H1 (cell line): ENCODE results near the gene KIF1C. TPM values are rescaled to one million over a fixed set of nuclear protein-coding genes. Genes with fewer than 3 reads are reported as not detected.
A peak's percentile ranks its signal among the peaks of the same experiment; 100 is the strongest.

Source experiments
- CTCF ChIA-PET: fragments of 300-600 bp; sonication (Branson Sonifier 250); formaldehyde crosslinking; loops from one replicate; lab custom pipeline; 2021; ENCODE audit not compliant: partially characterized antibody; lab: Charles Lee
- POLR2A ChIA-PET: fragments of 300-600 bp; sonication (Branson Sonifier 250); formaldehyde crosslinking; loops from one replicate; lab custom pipeline; 2021; ENCODE audit warnings: inconsistent platforms; ENCODE audit not compliant: partially characterized antibody; lab: Charles Lee
- DNase-seq, 2 experiments: peaks; one replicate each; pipeline versions ENCODE4 v3.0.0 to v3.0.0-alpha.2; 2010 to 2022; ENCODE audit warnings: low spot score in 2 of 2, low read depth in 1 of 2, mixed read lengths in 1 of 2
- FAIRE-seq: peaks from 2 replicates; lab custom pipeline; 2011; peaks lifted over from hg19 to GRCh38; lab: Jason Lieb, UNC
- H2AFZ ChIP-seq: 2 replicates; pipeline ENCODE4 v1.8.1; 2012; ENCODE audit warnings: low read length, inconsistent platforms
- H2AK5ac ChIP-seq: 2 replicates; pipeline ENCODE4 v1.6.1; 2013; ENCODE audit warnings: low read depth, low read length
- H2BK120ac ChIP-seq: replicated peaks from 2 replicates; pipeline ENCODE3; 2013; ENCODE audit warnings: low read depth, low read length, inconsistent platforms
- H2BK12ac ChIP-seq: 2 replicates; pipeline ENCODE4 v1.6.1; 2013; ENCODE audit warnings: low read depth, low read length
- H2BK15ac ChIP-seq: 2 replicates; pipeline ENCODE4 v1.6.1; 2013; ENCODE audit warnings: low read length
- H2BK20ac ChIP-seq: 2 replicates; pipeline ENCODE4 v1.6.1; 2013; ENCODE audit warnings: low read length
- H2BK5ac ChIP-seq: 2 replicates; pipeline ENCODE4 v1.6.1; 2013; ENCODE audit warnings: low read depth, low read length
- H3K14ac ChIP-seq: 2 replicates; pipeline ENCODE4 v1.6.1; 2013; ENCODE audit warnings: inconsistent platforms; ENCODE audit not compliant: insufficient read length
- H3K18ac ChIP-seq: 2 replicates; pipeline ENCODE4 v1.6.1; 2013; ENCODE audit warnings: low read length; ENCODE audit errors: extremely low read depth
- H3K23ac ChIP-seq: 2 replicates; pipeline ENCODE4 v1.6.1; 2013; ENCODE audit warnings: inconsistent platforms; ENCODE audit not compliant: insufficient read length
- H3K23me2 ChIP-seq: 2 replicates; pipeline ENCODE4 v1.6.1; 2013; ENCODE audit warnings: low read depth, low read length
- H3K27ac ChIP-seq: 2 replicates; pipeline ENCODE4 v1.6.1; 2011; ENCODE audit warnings: low read depth, low read length, inconsistent platforms
- H3K27me3 ChIP-seq, 4 experiments: replicated peaks in 1 of 4; 1 replicate in 1 of 4; 2 replicates in 3 of 4; pipeline versions ENCODE4 v1.6.1 to v1.8.1; 2011 to 2013; ENCODE audit warnings: low read length in 3 of 4, mild to moderate bottlenecking in 3 of 4, inconsistent platforms in 2 of 4, mixed read lengths in 2 of 4, moderate library complexity in 1 of 4; ENCODE audit not compliant: control insufficient read depth in 3 of 4, insufficient read depth in 3 of 4; ENCODE audit errors: extremely low read depth in 1 of 4
- H3K36me3 ChIP-seq, 4 experiments: 2 replicates each; pipeline versions ENCODE4 v1.6.1 to v1.8.1; 2011 to 2013; ENCODE audit warnings: mild to moderate bottlenecking in 4 of 4, low read length in 3 of 4, moderate library complexity in 2 of 4, control low read depth in 1 of 4, inconsistent platforms in 1 of 4; ENCODE audit not compliant: insufficient read depth in 4 of 4, control insufficient read depth in 2 of 4
- H3K4ac ChIP-seq: replicated peaks from 2 replicates; pipeline ENCODE3; 2013; ENCODE audit warnings: low read length, low read depth, mixed read lengths, inconsistent platforms; ENCODE audit not compliant: insufficient read length
- H3K4me1 ChIP-seq, 4 experiments: replicated peaks in 1 of 4; 1 replicate in 1 of 4; 2 replicates in 3 of 4; pipeline versions ENCODE4 v1.6.1 to v1.8.1; 2011 to 2013; ENCODE audit warnings: low read length in 3 of 4, inconsistent platforms in 2 of 4, mixed read lengths in 1 of 4; ENCODE audit not compliant: insufficient read depth in 4 of 4, control insufficient read depth in 3 of 4
- H3K4me2 ChIP-seq, 2 experiments: 2 replicates each; pipeline versions ENCODE4 v1.6.1 to v1.8.1; 2011 to 2013; ENCODE audit warnings: low read depth in 2 of 2, low read length in 2 of 2, control low read depth in 1 of 2, inconsistent platforms in 1 of 2, mild to moderate bottlenecking in 1 of 2; ENCODE audit not compliant: insufficient read depth in 1 of 2
- H3K4me3 ChIP-seq, 4 experiments: fragments of 200-600, 300-600 bp in 1 of 4; sonication (generic), shearing (Covaris generic), sonication (Bioruptor Twin) in 1 of 4; 2 replicates each; pipeline versions ENCODE4 v1.5.1 to v1.8.1; 2011 to 2016; ENCODE audit warnings: low read length in 4 of 4, low read depth in 3 of 4, control low read depth in 2 of 4, inconsistent platforms in 2 of 4, mild to moderate bottlenecking in 2 of 4, mixed read lengths in 1 of 4, moderate library complexity in 1 of 4; ENCODE audit not compliant: insufficient read depth in 2 of 4; ENCODE audit errors: extremely low read depth in 1 of 4
- H3K56ac ChIP-seq: replicated peaks from 2 replicates; pipeline ENCODE3; 2013; ENCODE audit warnings: low read depth, mild to moderate bottlenecking, mixed read lengths, low read length, inconsistent platforms; ENCODE audit not compliant: insufficient read length
- H3K79me1 ChIP-seq: 2 replicates; pipeline ENCODE4 v1.6.1; 2013; ENCODE audit warnings: low read depth, low read length, control low read depth
- H3K79me2 ChIP-seq, 2 experiments: 2 replicates each; pipeline versions ENCODE4 v1.6.1 to v1.8.1; 2012 to 2013; ENCODE audit warnings: low read length in 2 of 2, mild to moderate bottlenecking in 2 of 2, inconsistent platforms in 1 of 2; ENCODE audit not compliant: insufficient read depth in 2 of 2, control insufficient read depth in 1 of 2
- H3K9ac ChIP-seq, 4 experiments: replicated peaks in 1 of 4; 1 replicate in 1 of 4; 2 replicates in 3 of 4; pipeline versions ENCODE4 v1.6.1 to v1.8.1; 2011 to 2013; ENCODE audit warnings: low read depth in 3 of 4, low read length in 3 of 4, control low read depth in 2 of 4, mild to moderate bottlenecking in 2 of 4, moderate library complexity in 2 of 4, inconsistent platforms in 1 of 4; ENCODE audit errors: extremely low read depth in 1 of 4
- H3K9me3 ChIP-seq, 2 experiments: 2 replicates each; pipeline versions ENCODE4 v1.6.1 to v1.8.1; 2012 to 2013; ENCODE audit warnings: mild to moderate bottlenecking in 2 of 2, moderate library complexity in 2 of 2, control low read depth in 1 of 2, inconsistent platforms in 1 of 2, low read depth in 1 of 2, low read length in 1 of 2, mixed read lengths in 1 of 2; ENCODE audit not compliant: insufficient read depth in 2 of 2
- H4K20me1 ChIP-seq, 2 experiments: replicated peaks in 1 of 2; 2 replicates each; pipeline versions ENCODE3 to v1.8.1; 2011 to 2013; ENCODE audit warnings: inconsistent platforms in 2 of 2, low read length in 2 of 2, mild to moderate bottlenecking in 1 of 2; ENCODE audit not compliant: insufficient read depth in 2 of 2, control insufficient read depth in 1 of 2
- H4K5ac ChIP-seq: 2 replicates; pipeline ENCODE4 v1.6.1; 2013; ENCODE audit warnings: low read length, low read depth, mixed read lengths, inconsistent platforms; ENCODE audit not compliant: insufficient read length
- H4K8ac ChIP-seq: 2 replicates; pipeline ENCODE4 v1.8.0; 2013; ENCODE audit warnings: mild to moderate bottlenecking, moderate library complexity, low read length, inconsistent platforms; ENCODE audit not compliant: insufficient read depth; ENCODE audit errors: extremely low read depth
- H4K91ac ChIP-seq: replicated peaks from 2 replicates; pipeline ENCODE3; 2013; ENCODE audit warnings: low read length, mixed read lengths, inconsistent platforms; ENCODE audit not compliant: insufficient read length
- CBX5 ChIP-seq: fragments of 300-800, 300-1000 bp; sonication (generic); IDR thresholded peaks from 2 replicates; pipeline ENCODE4 v1.7.1; 2016; ENCODE audit warnings: antibody characterized with exemption, low read length, low read depth
- EZH2 ChIP-seq: fragments of 200-600 bp; sonication (generic); IDR thresholded peaks from 2 replicates; pipeline ENCODE4 v1.7.1; 2012; ENCODE audit warnings: low read depth, mild to moderate bottlenecking, moderate library complexity, low read length, inconsistent platforms; ENCODE audit not compliant: severe bottlenecking
- HDAC6 ChIP-seq: IDR thresholded peaks from one replicate; pipeline ENCODE4 v1.7.1; 2012; ENCODE audit warnings: low read depth, mild to moderate bottlenecking, inconsistent platforms, low read length, moderate library complexity
- KDM4A ChIP-seq: IDR thresholded peaks from one replicate; pipeline ENCODE4 v1.7.1; 2012; ENCODE audit warnings: low read depth, mild to moderate bottlenecking, moderate library complexity, low read length, inconsistent platforms; ENCODE audit not compliant: severe bottlenecking
- POLR2AphosphoS5 ChIP-seq: IDR thresholded peaks from 2 replicates; pipeline ENCODE4 v1.6.1; 2011; ENCODE audit warnings: low read depth, low read length
- WGBS, 2 experiments: shearing (Covaris generic) in 1 of 2; methylation state at CpG; one replicate each; pipeline versions ENCODE4 v1.1.6 to v1.1.7; 2013 to 2015; ENCODE audit warnings: low lambda C conversion rate in 2 of 2, mixed read lengths in 2 of 2, inconsistent platforms in 1 of 2, low coverage in 1 of 2, missing lambda C conversion rate in 1 of 2; ENCODE audit not compliant: insufficient replicate concordance in 2 of 2, insufficient coverage in 1 of 2, insufficient read length in 1 of 2; ENCODE audit errors: extremely low coverage in 1 of 2, missing lambda C conversion rate in 1 of 2; 5-methylcytosine and 5-hydroxymethylcytosine counted together
- polyA plus RNA-seq, 7 experiments: library from polyadenylated mRNA; depleted of rRNA in 3 of 7; stranded (reverse) in 5 of 7; unstranded in 2 of 7; fragments of >200 nt in 5 of 7; fragments of 200-250 nt in 2 of 7; gene quantifications; 1 replicate in 5 of 7; 2 replicates in 1 of 7; 4 replicates in 1 of 7; pipeline versions ENCODE4 v1.2.1 to v1.2.3, GENCODE V29; 2011 to 2013; ENCODE audit warnings: missing spikeins in 2 of 7, mixed read lengths in 2 of 7
- total RNA-seq: library from RNA; stranded (reverse); fragmentation: NEBNext Ultra II Directional; extraction: Animal tissue kit (Norgen Biotek cat#: 25700); gene quantifications from 2 replicates; pipeline ENCODE4 v1.2.1, GENCODE V29; 2021
- TF ChIP-seq, protein P1 (sequence below), 3 experiments: IDR thresholded peaks; 1 replicate in 2 of 3; 2 replicates in 1 of 3; pipeline versions ENCODE4 v1.5.1 to v1.6.1; 2011; ENCODE audit warnings: low read length in 3 of 3, mild to moderate bottlenecking in 3 of 3, inconsistent platforms in 2 of 3, low read depth in 1 of 3, moderate library complexity in 1 of 3; ENCODE audit not compliant: insufficient read depth in 1 of 3; ENCODE audit errors: control extremely low read depth in 1 of 3

The KIF1C gene
- total and polyA plus RNA-seq, 2 of the 8 experiments (the other 6 are each of a cell fraction or from before 2014, with no cell fraction given), result 14.3 to 114 TPM

DNA sequence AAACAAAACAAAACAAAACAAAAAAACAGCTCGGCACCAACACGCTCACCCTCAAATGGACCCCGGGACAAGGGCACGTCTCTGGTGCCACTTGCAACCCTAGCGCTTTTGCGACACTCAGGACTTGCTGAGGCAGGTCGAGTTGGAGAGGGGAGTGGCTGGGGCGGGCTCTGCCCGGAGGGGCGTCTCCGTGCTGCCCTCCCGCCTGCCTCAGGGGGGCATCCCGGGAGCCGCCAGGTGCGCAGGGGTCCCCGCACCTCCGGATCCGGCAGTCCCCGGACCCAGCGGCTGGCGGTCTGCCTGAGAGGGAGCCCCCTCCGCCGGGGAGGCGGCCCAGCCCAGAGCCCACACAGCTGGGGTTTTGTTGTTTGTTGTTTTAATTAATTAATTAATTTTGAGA, 37.6 kb downstream of the KIF1C start, which contains the start of gene SLC52A1:
SLC52A1 (minus strand) TSS at position 112 of the 400 bp plus-strand sequence. CDS start 820 bp downstream, outside the sequence.
- Histone ChIP-seq H3K18ac (no peak within 1 kb of the TSS), H3K9ac (no peak within 1 kb of the TSS), H2BK20ac (no peak within 1 kb of the TSS), H3K27me3 (peaks cover 0 to 14% (median 1%) of the 10 kb centered on the region in 4 experiments; a peak in 5 of 7 replicates), H3K23me2 (peaks cover 4% of the 10 kb centered on the region; the same call in 1 of the 2 replicates), H2AFZ (0 out of 2 replicates have a peak within 1 kb of the TSS, but pooled peaks have one; percentile 27), H4K8ac (no peak within 1 kb of the TSS; the same call in 1 of the 2 replicates), H2BK5ac (no peak within 1 kb of the TSS), H2BK12ac (no peak within 1 kb of the TSS), H3K79me2 (no peaks in the 10 kb centered on the region), H4K5ac (no peak within 1 kb of the TSS), H3K36me3 (no peaks in the 10 kb centered on the region), H3K9me3 (no peaks in the 10 kb centered on the region), H3K14ac (no peak within 1 kb of the TSS), H3K79me1 (no peaks in the 10 kb centered on the region), H2AK5ac (no peak within 1 kb of the TSS), H4K91ac (no peak within 1 kb of the TSS), H3K23ac (no peak within 1 kb of the TSS), H2BK120ac (no peak within 1 kb of the TSS), H3K4ac (no peak within 1 kb of the TSS), H4K20me1 (no peaks in the 10 kb centered on the region), H3K4me3 (peak within 1 kb of the TSS; percentile 3 to 58 (median 18); a peak in 7 of 8 replicates), H3K4me2 (peak within 1 kb of the TSS; percentile 60 to 62), H3K27ac (no peak within 1 kb of the TSS), H3K4me1 (no peaks in the 10 kb centered on the region; a peak in 1 of 7 replicates), H3K56ac (no peak within 1 kb of the TSS), H2BK15ac (no peak within 1 kb of the TSS)
- ChIA-PET CTCF (interaction anchor here (0.6 to 11.5 kb wide), 15 partner anchors 9 to 1988 kb away, joined by 3 to 102 read pairs (median 4); partner anchors contain the start of gene ENO3), POLR2A (interaction anchor here (0.6 to 2.0 kb wide), 8 partner anchors 10 to 115 kb away, joined by 3 to 7 read pairs (median 4); partner anchors contain the start of genes RNF167 and SLC25A11)
- FAIRE-seq (no peak), DNase-seq (peak; percentile 13 to 73)
- TF ChIP-seq KDM4A (no peak), HDAC6 (no peak), POLR2AphosphoS5 (no peak), CBX5 (no peak), EZH2 (no peak)
- TF ChIP-seq, protein P1, sequence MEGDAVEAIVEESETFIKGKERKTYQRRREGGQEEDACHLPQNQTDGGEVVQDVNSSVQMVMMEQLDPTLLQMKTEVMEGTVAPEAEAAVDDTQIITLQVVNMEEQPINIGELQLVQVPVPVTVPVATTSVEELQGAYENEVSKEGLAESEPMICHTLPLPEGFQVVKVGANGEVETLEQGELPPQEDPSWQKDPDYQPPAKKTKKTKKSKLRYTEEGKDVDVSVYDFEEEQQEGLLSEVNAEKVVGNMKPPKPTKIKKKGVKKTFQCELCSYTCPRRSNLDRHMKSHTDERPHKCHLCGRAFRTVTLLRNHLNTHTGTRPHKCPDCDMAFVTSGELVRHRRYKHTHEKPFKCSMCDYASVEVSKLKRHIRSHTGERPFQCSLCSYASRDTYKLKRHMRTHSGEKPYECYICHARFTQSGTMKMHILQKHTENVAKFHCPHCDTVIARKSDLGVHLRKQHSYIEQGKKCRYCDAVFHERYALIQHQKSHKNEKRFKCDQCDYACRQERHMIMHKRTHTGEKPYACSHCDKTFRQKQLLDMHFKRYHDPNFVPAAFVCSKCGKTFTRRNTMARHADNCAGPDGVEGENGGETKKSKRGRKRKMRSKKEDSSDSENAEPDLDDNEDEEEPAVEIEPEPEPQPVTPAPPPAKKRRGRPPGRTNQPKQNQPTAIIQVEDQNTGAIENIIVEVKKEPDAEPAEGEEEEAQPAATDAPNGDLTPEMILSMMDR (IDR thresholded peaks at IDR 0.05; ENCODE audit: control extremely low read depth in 1 of 3, insufficient read depth in 1 of 3, low read depth in 1 of 3, low read length in 3 of 3), result peak in 2 of 3 experiments; percentile 0 to 3; a peak in 1 of 4 replicates
- 31% methylated on average over 19 of the region's 24 CpGs; no CpG with 5 or more reads in 1 of the 2 experiments for WGBS, 2 experiments
